HG02870 (cell line): ENCODE measurements around the gene KRTAP10-4.
"Not testable (repeated sequence)": the region's sequence is repeated elsewhere in the genome, so short reads cannot be mapped to it uniquely, and the experiment has no call there.

ENCODE experiments used
- ATAC-seq: cut with Tn5 transposase; IDR thresholded peaks from one replicate; pipeline ENCODE4 v1.9.1; 2021; ENCODE audit warnings: mild to moderate bottlenecking, moderate library complexity; ENCODE audit not compliant: unreplicated experiment

The KRTAP10-4 gene

DNA sequence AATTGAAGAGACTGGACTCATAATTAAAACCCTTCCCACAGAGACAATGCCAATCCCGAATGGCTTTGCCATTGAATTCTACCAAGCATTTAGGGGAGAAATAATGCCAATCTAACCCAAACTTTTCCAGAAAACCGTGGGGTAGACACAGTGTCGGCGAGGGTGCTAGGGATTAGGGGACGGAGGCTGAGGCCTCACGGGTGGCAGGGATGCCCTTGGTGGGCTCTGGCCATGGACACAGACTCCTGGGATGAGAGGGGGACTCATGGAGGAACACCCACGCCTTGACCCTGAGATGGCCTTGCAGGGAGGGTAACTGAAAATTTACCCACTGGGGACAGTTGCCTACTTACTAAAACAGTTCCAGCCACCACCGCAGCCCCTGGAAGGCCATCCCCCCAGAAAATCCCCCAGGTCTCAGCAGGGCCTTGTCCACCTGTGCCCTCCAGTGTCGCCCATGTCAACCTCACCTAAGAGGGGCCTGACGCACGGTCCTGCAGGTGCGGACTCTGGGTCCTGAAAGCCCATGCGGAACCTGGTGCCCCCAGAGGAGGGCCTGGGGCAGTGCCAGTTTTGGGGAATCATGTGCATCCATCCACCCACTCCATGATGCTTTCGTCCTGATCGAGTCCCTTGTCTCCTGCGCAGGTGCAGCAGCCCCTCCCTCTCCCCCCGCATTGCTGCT is 5.0 kb downstream of the KRTAP10-4 start:
- no peak for ATAC-seq

DNA sequence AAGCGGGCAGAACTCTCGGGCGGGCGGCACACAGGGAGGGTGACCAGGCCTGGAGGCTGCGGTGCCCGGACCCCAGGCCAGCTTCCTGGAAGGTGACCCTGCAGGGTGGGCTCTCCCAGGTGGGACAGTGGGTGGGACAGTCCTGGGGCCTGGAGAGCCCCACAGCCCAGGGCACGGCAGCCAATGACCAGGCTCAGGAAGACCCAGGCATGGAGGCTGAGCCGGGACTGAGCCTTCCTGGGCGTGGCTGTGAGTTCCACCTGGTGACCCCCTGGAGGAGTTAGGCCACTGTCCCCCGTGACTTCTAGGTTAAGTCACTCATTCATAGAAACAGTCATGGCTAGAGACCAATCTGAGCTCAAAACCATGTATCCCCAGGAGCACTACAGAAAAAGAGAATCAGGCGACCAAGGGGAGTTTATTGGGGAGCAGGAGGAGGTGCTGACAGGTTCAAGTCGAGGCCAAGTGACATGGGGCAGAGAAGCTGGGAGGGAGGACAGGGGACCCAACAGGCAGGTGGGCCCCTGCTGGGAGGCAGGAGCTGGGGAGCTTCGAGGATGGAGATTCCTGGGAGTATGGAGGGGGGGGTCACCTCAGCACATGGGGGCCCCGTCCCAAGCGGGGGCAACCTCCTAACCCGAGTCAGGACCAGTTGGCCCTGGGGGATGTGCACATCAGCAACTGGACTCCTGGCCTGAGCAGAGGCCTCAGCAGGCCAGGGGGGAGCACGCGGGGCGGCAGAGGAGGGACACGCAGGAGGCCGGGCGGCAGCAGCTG is 5.7 kb downstream of the KRTAP10-4 start:
- no peak for ATAC-seq

DNA sequence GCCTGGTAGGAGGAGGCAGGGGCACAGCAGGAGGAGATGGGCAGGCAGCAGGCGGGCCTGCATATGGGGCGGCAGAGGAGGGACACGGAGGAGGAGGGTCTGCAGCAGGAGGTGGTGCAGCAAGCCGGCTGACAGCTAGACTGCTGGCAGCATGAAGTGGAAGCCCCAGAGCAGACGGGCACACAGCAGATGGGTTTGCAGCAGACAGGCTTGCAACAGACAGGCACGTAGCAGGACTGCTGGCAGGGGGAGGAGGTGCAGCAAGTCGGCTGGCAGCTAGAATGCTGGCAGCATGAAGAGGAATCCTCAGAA is 6.3 kb downstream of the KRTAP10-4 start:
- no peak for ATAC-seq

- not testable (repeated sequence) for ATAC-seq
Observed at GRCh38 chr21:44580231-44580821, 6.8 kb downstream of the KRTAP10-4 start, which contains the start of gene KRTAP10-5. KRTAP10-5 (minus strand) TSS chr21:44580604; CDS start chr21:44580578, 26 bp downstream.

DNA sequence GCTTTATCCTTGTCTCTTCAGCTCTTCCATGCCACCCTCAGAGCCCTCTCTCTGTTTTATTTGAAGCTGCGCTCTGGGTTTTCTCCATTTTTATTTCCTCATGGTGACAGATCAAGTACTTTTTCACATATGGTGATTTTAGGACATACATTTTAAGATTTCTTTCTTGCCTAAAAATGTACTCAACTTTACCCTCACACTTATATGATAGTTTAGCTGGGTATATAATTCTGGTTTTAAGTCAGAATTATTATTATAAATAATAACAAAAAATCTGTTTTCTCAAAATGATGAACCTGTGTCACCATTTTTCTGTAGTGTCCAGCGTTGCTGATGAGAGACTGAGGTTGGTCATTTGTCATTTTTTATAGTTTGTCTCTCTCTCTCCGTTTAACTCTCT is 7.6 kb downstream of the KRTAP10-4 start:
- no peak for ATAC-seq

GRCh38 chr21:44582055-44582454 is 8.5 kb downstream of the KRTAP10-4 start:
- ATAC-seq: no peak

DNA sequence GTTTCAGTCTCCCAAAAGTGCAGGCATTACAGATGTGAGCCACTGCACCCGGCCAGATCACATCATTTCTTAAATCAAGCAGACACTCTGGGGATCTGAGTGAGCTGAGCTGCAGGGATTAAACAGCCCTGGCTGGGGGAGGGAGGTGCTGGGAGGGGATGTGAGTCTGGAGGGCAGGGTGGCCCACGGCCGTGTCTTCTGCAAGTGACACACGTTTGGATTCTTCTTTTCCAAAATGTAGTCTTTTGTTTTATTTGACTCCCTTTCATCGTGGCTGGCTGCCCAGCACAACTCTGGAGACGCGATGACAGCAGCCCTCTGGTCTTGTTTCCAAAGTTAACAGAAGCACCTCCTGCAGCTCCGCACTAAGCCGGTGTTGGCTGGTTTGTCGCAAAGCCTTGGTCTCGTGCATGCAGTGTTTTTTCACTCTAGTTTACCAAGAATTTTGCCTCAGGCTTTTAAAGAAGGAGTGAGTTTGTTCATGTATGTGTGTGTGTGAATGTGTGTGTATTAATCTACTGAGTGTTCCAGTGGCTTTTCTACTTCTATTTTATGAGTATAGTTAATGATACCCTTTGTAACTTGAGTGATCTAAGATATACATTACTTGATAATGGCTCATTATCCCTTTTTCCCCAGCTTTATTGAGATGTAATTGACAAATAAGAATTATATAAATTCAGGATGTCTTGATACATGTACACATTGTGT is 9.7 kb downstream of the KRTAP10-4 start:
- ATAC-seq: no peak

- no peak for ATAC-seq
Observed at GRCh38 chr21:44583800-44584147, 10.2 kb downstream of the KRTAP10-4 start.

DNA sequence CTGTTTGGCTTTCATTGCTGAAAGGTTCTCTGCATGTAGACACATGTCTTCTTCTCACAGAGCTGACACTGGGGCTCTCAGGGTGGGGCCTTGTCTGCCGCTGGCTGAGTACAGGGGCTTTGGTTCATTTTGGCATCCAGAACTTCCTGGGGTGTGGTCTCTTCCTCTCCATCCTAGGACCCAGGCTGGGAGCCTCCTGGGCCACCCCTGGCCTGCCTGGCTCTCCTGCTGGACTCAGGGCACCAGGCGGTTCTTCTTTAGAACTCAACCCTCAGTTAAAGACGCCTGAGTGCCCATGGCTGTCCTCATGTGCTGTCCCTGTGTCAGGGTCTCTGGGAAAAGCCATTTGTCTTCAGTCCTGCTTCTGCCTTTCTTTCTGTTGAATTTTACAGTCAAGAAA is 12.4 kb downstream of the KRTAP10-4 start:
- ATAC-seq: no peak

- no peak for ATAC-seq
Observed at GRCh38 chr21:44589094-44589493, 15.6 kb downstream of the KRTAP10-4 start.

GRCh38 chr21:44589586-44590305 is 16.2 kb downstream of the KRTAP10-4 start:
- no peak for ATAC-seq

DNA sequence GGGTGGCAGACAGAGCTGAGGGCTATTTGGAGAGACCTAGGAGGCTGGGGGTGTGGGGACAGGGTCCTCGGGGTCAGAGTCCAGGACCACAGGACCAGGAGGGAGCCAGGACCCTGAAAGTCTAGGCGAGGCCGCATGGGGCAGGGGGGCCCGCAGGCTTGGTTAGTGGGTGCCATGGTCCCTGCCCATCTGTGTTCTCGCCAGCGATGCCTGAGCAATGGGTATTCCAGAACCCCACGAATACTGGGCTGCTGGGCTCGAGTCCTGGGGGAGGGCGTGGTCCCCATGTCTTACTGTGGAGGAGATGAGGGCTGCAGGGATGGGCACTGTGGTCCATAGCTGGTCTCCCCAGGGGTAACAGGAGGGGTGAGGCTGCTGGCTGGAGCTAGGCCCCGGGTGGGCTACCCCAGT is 16.8 kb downstream of the KRTAP10-4 start:
- no peak for ATAC-seq

DNA sequence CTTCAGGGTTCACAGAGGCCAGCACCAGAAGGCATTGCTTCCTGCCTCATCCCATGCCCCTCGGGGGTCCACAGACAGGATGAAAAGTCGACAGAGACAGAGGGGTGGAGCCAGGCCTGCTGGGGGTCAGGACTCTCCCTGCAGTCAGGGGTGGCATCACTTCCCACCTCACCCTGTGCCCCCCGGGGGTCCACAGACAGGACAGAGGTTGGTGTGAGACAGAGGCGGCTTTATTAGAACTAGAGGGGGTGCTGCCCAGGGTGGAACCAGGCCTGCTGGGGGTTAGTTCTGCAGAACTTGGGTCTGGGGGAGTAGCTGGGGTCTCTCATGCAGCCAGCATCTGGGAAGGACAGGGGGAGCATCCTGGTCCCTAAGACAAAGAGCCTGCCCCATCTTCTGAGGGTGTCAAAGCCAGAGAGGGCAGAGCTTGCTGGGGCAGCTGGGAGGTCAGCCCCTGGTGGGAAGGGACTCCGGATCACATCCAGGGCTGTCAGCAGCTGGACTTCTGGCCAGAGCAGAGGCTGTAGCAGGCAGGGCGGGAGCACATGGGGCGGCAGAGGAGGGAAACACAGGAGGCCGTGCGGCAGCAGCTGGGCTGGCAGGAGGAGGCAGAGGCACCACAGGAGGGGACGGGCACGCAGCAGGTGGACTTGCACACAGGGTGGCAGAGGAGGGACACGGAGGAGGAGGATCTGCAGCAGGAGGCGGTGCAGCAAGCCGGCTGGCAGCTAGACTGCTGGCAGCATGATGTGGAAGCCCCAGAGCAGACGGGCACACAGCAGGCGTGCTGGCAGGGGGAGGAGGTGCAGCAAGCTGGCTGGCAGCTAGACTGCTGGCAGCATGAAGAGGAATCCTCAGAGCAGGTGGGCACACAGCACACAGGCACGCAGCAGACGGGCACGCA is 17.6 kb downstream of the KRTAP10-4 start:
- ATAC-seq: not testable (repeated sequence)

DNA sequence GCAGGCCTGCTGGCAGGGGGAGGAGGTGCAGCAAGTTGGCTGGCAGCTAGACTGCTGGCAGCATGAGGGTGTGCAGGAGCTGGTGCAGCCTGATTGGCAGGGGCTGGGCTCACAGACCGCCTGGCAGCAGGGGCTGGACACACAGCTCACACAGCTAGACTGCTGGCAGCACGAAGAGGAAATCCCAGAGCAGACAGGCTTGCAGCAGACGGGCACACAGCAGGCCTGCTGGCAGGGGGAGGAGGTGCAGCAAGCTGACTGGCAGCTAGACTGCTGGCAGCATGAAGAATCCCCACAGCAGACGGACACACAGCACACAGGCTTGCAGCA is 18.2 kb downstream of the KRTAP10-4 start:
- not testable (repeated sequence) for ATAC-seq

DNA sequence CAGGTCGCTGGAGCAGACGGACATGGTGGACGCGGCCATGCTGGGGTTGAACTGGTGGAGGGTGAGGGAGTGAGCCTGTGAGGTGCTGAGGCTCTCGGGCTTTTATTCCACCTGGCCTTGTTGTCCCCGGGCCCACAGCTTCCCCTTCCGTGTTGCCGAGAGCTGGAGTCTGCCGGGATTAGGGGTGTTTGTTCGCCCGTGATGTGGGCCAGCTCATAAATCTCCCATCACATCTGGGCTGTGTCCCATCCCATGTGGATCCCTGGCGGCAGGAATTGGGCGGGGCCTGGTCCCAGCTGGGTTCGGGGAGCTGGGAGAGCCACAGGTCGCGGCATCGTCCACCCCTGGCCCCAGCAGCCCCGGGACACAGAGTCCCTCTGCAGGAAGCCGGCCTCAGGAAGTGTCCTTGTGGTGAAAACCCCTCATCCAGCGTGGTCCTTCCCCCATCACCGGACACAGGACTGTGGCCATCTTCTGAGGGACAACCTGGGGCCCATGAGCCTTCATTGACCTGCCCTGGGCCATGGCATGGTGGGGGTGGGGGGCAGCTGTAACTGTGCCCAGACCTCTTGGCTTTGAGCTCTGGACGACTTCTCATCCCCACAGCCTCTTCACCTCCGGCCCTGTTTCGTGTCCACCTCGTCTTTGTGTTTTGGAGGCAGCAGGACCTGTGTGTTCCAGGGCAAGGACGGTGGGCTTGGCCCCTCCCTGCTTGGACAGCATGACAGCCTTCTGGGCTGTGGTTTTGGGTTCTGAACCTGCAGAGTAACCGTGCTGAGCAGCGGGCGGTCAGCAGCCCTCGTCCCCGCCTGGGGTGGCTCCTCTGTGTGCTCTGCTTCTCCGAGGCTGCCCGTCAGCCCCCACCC is 19.1 kb downstream of the KRTAP10-4 start, which contains the start of gene KRTAP10-6:
TSS of gene KRTAP10-6 (minus strand) at position 60 of the 866 bp plus-strand sequence. CDS start at position 39, 21 bp downstream.
- ATAC-seq: no peak

- no peak for ATAC-seq
Observed at GRCh38 chr21:44593598-44594405, 20.3 kb downstream of the KRTAP10-4 start.

DNA sequence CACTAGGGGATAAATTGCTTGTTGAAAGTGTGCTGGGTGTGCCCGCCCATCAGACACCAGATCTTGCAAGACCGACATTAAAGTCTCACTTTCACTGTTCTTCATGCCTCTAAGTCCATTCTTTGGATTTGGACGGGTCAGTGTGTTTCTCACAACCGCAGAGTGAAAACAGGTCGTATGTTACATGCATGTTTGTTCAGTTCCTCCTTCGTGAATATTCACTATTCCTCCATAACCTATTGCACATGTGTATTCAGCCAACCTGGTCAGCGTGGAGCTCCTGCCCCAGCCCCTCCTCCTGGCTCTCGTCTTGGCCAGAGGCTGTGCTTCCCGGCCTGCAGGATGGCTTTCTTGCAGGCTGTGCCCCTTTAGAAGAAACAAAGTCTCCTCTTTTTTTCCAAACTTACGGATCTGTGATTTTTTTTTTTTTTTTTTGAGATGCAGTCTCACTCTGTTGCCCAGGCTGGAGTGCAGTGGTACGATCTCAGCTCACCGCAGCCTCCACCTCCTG is 20.9 kb downstream of the KRTAP10-4 start:
- no peak for ATAC-seq

GRCh38 chr21:44595524-44595923 is 22.0 kb downstream of the KRTAP10-4 start:
- ATAC-seq: no peak
